Thyroid gland (tissue), 4 donors: ENCODE results near the gene PLEKHM3. TPM values are rescaled to one million over a fixed set of nuclear protein-coding genes. Genes with fewer than 3 reads are reported as not detected.
A peak's percentile ranks its signal among the peaks of the same experiment; 100 is the strongest.

Experiments used
- DNase-seq, 2 donors: peaks; one replicate each; pipeline ENCODE4 v3.0.0-alpha.2; 2019
- H3K27ac ChIP-seq, 3 donors: fragments of 200-600 bp; sonication (generic); 1 replicate in 2 of 3; 2 replicates in 1 of 3; pipeline ENCODE4 v1.5.1; 2016 to 2019; ENCODE audit warnings: mild to moderate bottlenecking in 1 of 3, moderate library complexity in 1 of 3
- H3K27me3 ChIP-seq: fragments of 200-600 bp; sonication (generic); one replicate; pipeline ENCODE4 v1.5.1; 2019
- H3K36me3 ChIP-seq, 2 donors: fragments of 200-600 bp; sonication (generic); one replicate each; pipeline ENCODE4 v1.5.1; 2016 to 2019
- H3K4me1 ChIP-seq, 2 donors: fragments of 200-600 bp; sonication (generic); one replicate each; pipeline ENCODE4 v1.5.1; 2017 to 2019
- H3K4me3 ChIP-seq, 3 donors: fragments of 200-600 bp; sonication (generic); replicated peaks in 1 of 3; 1 replicate in 2 of 3; 2 replicates in 1 of 3; pipeline ENCODE4 v1.5.1; 2016; ENCODE audit warnings: mild to moderate bottlenecking in 1 of 3
- H3K9me3 ChIP-seq: fragments of 200-600 bp; sonication (generic); one replicate; pipeline ENCODE4 v1.5.1; 2017
- CTCF ChIP-seq, 6 experiments: fragments of 200-600 bp in 3 of 6; fragments of 450-650 bp in 3 of 6; sonication (generic) in 3 of 6; IDR thresholded peaks; one replicate each; pipeline ENCODE4 v1.5.1; 2016 to 2019; ENCODE audit warnings: antibody characterized with exemption in 6 of 6, mild to moderate bottlenecking in 2 of 6, inconsistent platforms in 1 of 6, moderate library complexity in 1 of 6
- POLR2A ChIP-seq, 2 donors: fragments of 450-650 bp; IDR thresholded peaks; one replicate each; pipeline ENCODE4 v1.6.1; 2017; ENCODE audit warnings: antibody characterized with exemption in 2 of 2, mild to moderate bottlenecking in 2 of 2, moderate library complexity in 1 of 2
- WGBS, 2 donors: methylation state at CpG; one replicate each; pipeline ENCODE4 v1.1.5; 2017; 5-methylcytosine and 5-hydroxymethylcytosine counted together
- intact Hi-C: fragments of 100-400 bp; cut with DNase I; formaldehyde crosslinking; loops from one replicate; pipeline ENCODE4 v1.15.1; 2023
- total RNA-seq, 4 donors: library from RNA; depleted of rRNA; stranded (reverse); fragments of >200 nt; gene quantifications; one replicate each; pipeline ENCODE4 v1.2.3, GENCODE V29; 2016

PLEKHM3 gene
- total RNA-seq, 4 donors from 2014 or later = 42.2 to 53.0 (median 44.5) TPM

GRCh38 chr2:207892716-207893402, 132.5 kb downstream of the PLEKHM3 start:
- Histone ChIP-seq H3K4me1 (peaks cover 13 to 14% of the 10 kb centered on the region in 2 donors), H3K27me3 (no peaks in the 10 kb centered on the region), H3K27ac (peak overlapping the region; percentile 10 to 63 (median 45)), H3K9me3 (no peaks in the 10 kb centered on the region), H3K36me3 (no peaks in the 10 kb centered on the region), H3K4me3 (no peak overlapping the region)
- TF ChIP-seq POLR2A (IDR thresholded peaks at IDR 0.05) (no peak), CTCF (IDR thresholded peaks at IDR 0.05) (no peak)
- intact Hi-C loops = no loop called here
- DNase-seq = peak; percentile 34 to 60
- 28 to 34% methylated on average over 7 of the region's 7 CpGs for WGBS, 2 donors

- no peaks in the 10 kb centered on the region for H3K36me3 ChIP-seq
- intact Hi-C loops = no loop called here
- TF ChIP-seq CTCF (IDR thresholded peaks at IDR 0.05) (no peak), POLR2A (IDR thresholded peaks at IDR 0.05) (no peak)
- H3K4me3 ChIP-seq = no peak overlapping the region
- 62 to 89% methylated on average over 4 of the region's 4 CpGs for WGBS, 2 donors
- no peak for DNase-seq
- H3K27me3 ChIP-seq = no peaks in the 10 kb centered on the region
- H3K27ac ChIP-seq = no peak overlapping the region
- peaks cover 13 to 14% of the 10 kb centered on the region in 2 donors for H3K4me1 ChIP-seq
- H3K9me3 ChIP-seq = no peaks in the 10 kb centered on the region
Observed at GRCh38 chr2:207891086-207891844, 134.1 kb downstream of the PLEKHM3 start.

- H3K4me3 ChIP-seq = no peak overlapping the region
- H3K36me3 ChIP-seq = no peaks in the 10 kb centered on the region
- intact Hi-C loops = no loop called here
- no peak overlapping the region for H3K27ac ChIP-seq
- WGBS, 2 donors = 83 to 90% methylated on average over 1 of the region's 1 CpG
- H3K9me3 ChIP-seq = no peaks in the 10 kb centered on the region
- no peaks in the 10 kb centered on the region for H3K27me3 ChIP-seq
- H3K4me1 ChIP-seq = peaks cover 3 to 5% of the 10 kb centered on the region in 2 donors
- TF ChIP-seq CTCF (IDR thresholded peaks at IDR 0.05) = no peak
- TF ChIP-seq POLR2A (IDR thresholded peaks at IDR 0.05) = no peak
- no peak for DNase-seq
Observed at GRCh38 chr2:207887500-207887899, 137.8 kb downstream of the PLEKHM3 start.

- no peaks in the 10 kb centered on the region for H3K36me3 ChIP-seq
- WGBS, 2 donors = 97 to 98% methylated on average over 6 of the region's 6 CpGs
- H3K4me1 ChIP-seq = peaks cover 0 to 1% of the 10 kb centered on the region in 2 donors
- no peaks in the 10 kb centered on the region for H3K27me3 ChIP-seq
- no peak overlapping the region for H3K27ac ChIP-seq
- TF ChIP-seq POLR2A (IDR thresholded peaks at IDR 0.05) (no peak), CTCF (IDR thresholded peaks at IDR 0.05) (no peak)
- DNase-seq = no peak
- H3K9me3 ChIP-seq = no peaks in the 10 kb centered on the region
- H3K4me3 ChIP-seq = no peak overlapping the region
- intact Hi-C loops = no loop called here
Observed at GRCh38 chr2:207885010-207885409, 140.3 kb downstream of the PLEKHM3 start.

GRCh38 chr2:207884127-207884526, 141.2 kb downstream of the PLEKHM3 start:
- peaks cover 7 to 10% of the 10 kb centered on the region in 2 donors for H3K4me1 ChIP-seq
- no peak for DNase-seq
- no peaks in the 10 kb centered on the region for H3K9me3 ChIP-seq
- WGBS, 2 donors = 57 to 77% methylated on average over 2 of the region's 2 CpGs
- no peak for TF ChIP-seq CTCF (IDR thresholded peaks at IDR 0.05)
- no peaks in the 10 kb centered on the region for H3K36me3 ChIP-seq
- no peaks in the 10 kb centered on the region for H3K27me3 ChIP-seq
- H3K27ac ChIP-seq = no peak overlapping the region
- no peak overlapping the region for H3K4me3 ChIP-seq
- intact Hi-C loops = no loop called here
